Kidney (tissue), 14 donors: ENCODE results near the gene SORCS2. TPM values are rescaled to one million over a fixed set of nuclear protein-coding genes. Genes with fewer than 3 reads are reported as not detected.

Source experiments
- DNase-seq, 5 donors: peaks; one replicate each; pipeline ENCODE4 v3.0.0-alpha.2; 2013 to 2020
- FAIRE-seq: peaks from 2 replicates; lab custom pipeline; 2012; peaks lifted over from hg19 to GRCh38; lab: Jason Lieb, UNC
- H3K27ac ChIP-seq, 2 donors: one replicate each; pipeline ENCODE4 v1.7.0; 2013; ENCODE audit warnings: low read depth in 2 of 2, low read length in 2 of 2, inconsistent platforms in 1 of 2
- H3K27me3 ChIP-seq: one replicate; pipeline ENCODE4 v1.7.1; 2013; ENCODE audit warnings: low read length, inconsistent platforms; ENCODE audit not compliant: control insufficient read depth, insufficient read depth
- H3K36me3 ChIP-seq, 3 donors: one replicate each; pipeline versions ENCODE4 v1.7.0 to v1.7.1; 2013; ENCODE audit warnings: low read length in 3 of 3, control low read depth in 1 of 3, inconsistent platforms in 1 of 3; ENCODE audit not compliant: insufficient read depth in 3 of 3, control insufficient read depth in 2 of 3
- H3K4me1 ChIP-seq, 3 donors: one replicate each; pipeline versions ENCODE4 v1.7.0 to v1.7.1; 2013; ENCODE audit warnings: low read length in 3 of 3, inconsistent platforms in 1 of 3, low read depth in 1 of 3; ENCODE audit not compliant: control insufficient read depth in 2 of 3, insufficient read depth in 2 of 3
- H3K4me3 ChIP-seq, 3 donors: one replicate each; pipeline versions ENCODE4 v1.7.0 to v1.8.1; 2013; ENCODE audit warnings: low read length in 3 of 3, control low read depth in 1 of 3, inconsistent platforms in 1 of 3
- H3K9ac ChIP-seq, 3 donors: one replicate each; pipeline versions ENCODE4 v1.7.0 to v1.7.1; 2013; ENCODE audit warnings: low read length in 3 of 3, control low read depth in 1 of 3, inconsistent platforms in 1 of 3
- H3K9me3 ChIP-seq, 3 donors: one replicate each; pipeline versions ENCODE4 v1.7.0 to v1.7.1; 2013; ENCODE audit warnings: low read length in 3 of 3, control low read depth in 1 of 3, inconsistent platforms in 1 of 3; ENCODE audit not compliant: control insufficient read depth in 2 of 3, insufficient read depth in 1 of 3
- intact Hi-C: fragments of 100-400 bp; cut with DNase I; formaldehyde crosslinking; loops from one replicate; pipeline ENCODE4 v1.11.1; 2022
- polyA plus RNA-seq: library from polyadenylated mRNA; stranded (reverse); fragments of 350-450 nt; fragmentation: Illumina TruSeq; extraction: RNeasy Lipid Tissue Mini Kit (QIAGEN cat#74804); gene quantifications from one replicate; pipeline ENCODE4 v1.2.3, GENCODE V29; 2014; ENCODE audit warnings: low read depth, low replicate concordance; ENCODE audit not compliant: insufficient read depth
- total RNA-seq: library from RNA; stranded (reverse); fragmentation: NEBNext Ultra II Directional; extraction: Animal tissue kit (Norgen Biotek cat#: 25700); gene quantifications from one replicate; pipeline ENCODE4 v1.2.1, GENCODE V29; 2021
- TF ChIP-seq, protein P1 (sequence below): IDR thresholded peaks from 3 replicates; pipeline ENCODE4 v1.5.1; 2012; ENCODE audit warnings: mild to moderate bottlenecking, moderate library complexity, borderline replicate concordance; ENCODE audit not compliant: insufficient read depth; ENCODE audit errors: extremely low read depth
- donor health status: control.
- donor health status: control.
- donor health status: control.
- donor health status: control.
- donor health status: control.
- donor health status: DM: yes; HTN: yes; CAD: no.
- donor health status: Normal renal cell carcinoma (clear cell type).

SORCS2 gene
- total and polyA plus RNA-seq, 2 donors from 2014 or later = 6.1 to 9.1 TPM

DNA sequence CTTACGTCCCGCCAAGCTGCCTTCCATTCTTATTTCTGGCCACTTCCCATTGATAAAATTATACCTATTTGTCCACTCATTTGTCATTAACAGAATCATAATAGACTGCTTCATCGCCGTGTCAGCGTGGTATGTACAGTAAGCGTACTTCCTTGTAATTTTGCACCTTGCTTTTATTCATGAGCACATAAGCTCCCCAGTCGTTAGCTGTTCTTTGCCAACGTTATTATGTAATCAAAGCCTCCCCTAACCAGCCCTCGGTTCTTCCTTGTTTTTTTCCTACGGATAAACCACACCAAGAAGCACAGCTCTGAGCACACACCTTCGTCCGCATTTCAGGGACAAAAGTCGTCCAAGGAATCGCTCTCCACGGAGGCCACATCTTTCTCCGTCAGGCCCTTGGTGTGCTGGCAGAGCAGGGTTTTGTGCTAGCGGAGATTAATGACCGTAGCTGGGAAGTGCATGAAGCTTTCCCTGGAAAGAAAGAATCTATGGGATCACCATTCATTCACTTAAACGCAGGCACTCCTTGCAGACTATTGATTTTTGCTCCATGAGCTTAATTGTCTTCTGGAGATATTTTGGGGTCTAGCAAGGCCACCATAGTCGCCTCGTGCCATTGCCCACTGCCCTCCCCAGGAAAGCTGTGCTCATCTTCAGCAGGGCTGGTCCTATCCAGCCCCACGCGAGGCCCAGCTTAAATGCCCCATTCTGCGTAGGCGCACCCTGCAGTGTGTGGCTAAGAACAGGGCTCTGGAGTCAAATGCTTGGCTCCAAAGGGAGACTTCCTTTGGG lies 443.3 kb downstream of the SORCS2 start:
- Histone ChIP-seq H3K9ac (no peak overlapping the region), H3K4me1 (no peaks in the 10 kb centered on the region), H3K27me3 (no peaks in the 10 kb centered on the region), H3K27ac (no peak overlapping the region), H3K36me3 (no peaks in the 10 kb centered on the region), H3K9me3 (peaks cover 0 to 1% (median 0%) of the 10 kb centered on the region in 3 donors), H3K4me3 (no peak overlapping the region)
- no peak for DNase-seq
- no peak for FAIRE-seq
- TF ChIP-seq, protein P1, sequence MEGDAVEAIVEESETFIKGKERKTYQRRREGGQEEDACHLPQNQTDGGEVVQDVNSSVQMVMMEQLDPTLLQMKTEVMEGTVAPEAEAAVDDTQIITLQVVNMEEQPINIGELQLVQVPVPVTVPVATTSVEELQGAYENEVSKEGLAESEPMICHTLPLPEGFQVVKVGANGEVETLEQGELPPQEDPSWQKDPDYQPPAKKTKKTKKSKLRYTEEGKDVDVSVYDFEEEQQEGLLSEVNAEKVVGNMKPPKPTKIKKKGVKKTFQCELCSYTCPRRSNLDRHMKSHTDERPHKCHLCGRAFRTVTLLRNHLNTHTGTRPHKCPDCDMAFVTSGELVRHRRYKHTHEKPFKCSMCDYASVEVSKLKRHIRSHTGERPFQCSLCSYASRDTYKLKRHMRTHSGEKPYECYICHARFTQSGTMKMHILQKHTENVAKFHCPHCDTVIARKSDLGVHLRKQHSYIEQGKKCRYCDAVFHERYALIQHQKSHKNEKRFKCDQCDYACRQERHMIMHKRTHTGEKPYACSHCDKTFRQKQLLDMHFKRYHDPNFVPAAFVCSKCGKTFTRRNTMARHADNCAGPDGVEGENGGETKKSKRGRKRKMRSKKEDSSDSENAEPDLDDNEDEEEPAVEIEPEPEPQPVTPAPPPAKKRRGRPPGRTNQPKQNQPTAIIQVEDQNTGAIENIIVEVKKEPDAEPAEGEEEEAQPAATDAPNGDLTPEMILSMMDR = no peak
- intact Hi-C loops = no loop called here

DNA sequence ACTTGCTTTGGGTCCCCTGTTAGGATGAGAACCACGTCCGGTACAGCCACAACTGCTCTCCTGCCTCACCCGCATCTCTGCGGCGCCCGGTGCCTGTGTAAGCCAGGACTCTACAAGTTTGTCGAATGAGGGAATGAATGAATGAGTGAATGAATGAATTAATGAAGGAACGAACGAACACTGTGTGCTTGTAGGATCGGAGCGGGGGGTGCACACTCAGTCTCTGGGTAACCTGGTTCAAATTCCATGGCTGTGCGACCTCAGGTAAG lies 443.8 kb downstream of the SORCS2 start:
- TF ChIP-seq, protein P1 = no peak
- no peak for DNase-seq
- Histone ChIP-seq H3K27ac (no peak overlapping the region), H3K36me3 (no peaks in the 10 kb centered on the region), H3K9ac (no peak overlapping the region), H3K27me3 (no peaks in the 10 kb centered on the region), H3K4me1 (no peaks in the 10 kb centered on the region), H3K4me3 (no peak overlapping the region), H3K9me3 (peaks cover 0 to 1% (median 0%) of the 10 kb centered on the region in 3 donors)
- intact Hi-C loops = no loop called here
- no peak for FAIRE-seq

DNA sequence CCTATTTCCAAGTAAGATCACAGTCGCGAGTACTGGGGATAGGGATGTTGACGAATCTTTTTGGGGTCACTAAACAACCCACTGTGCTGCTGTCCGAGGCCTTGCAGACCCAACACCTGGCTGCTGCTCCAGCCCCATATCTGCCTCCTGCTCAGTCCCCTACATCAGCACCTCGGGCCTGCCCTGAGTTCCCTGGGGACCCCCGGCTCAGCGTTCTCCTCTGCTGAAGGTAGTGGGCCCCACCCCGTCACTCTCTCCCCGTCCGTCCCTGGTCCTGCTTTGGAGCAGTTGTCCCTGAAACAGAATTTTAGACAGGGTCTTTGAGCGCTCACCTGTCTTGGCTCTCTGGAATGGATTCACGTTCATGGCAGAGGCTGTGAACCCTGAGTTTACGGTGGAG lies 444.8 kb downstream of the SORCS2 start:
- Histone ChIP-seq H3K4me1 (no peaks in the 10 kb centered on the region), H3K9me3 (peaks cover 0 to 1% (median 0%) of the 10 kb centered on the region in 3 donors), H3K4me3 (no peak overlapping the region), H3K27ac (no peak overlapping the region), H3K27me3 (no peaks in the 10 kb centered on the region), H3K9ac (no peak overlapping the region), H3K36me3 (no peaks in the 10 kb centered on the region)
- DNase-seq (peak in 1 of 5 donors; percentile 70), FAIRE-seq (no peak)
- TF ChIP-seq, protein P1 = no peak
- intact Hi-C loops = no loop called here
